GM23338 (cell line): ENCODE data around the gene AIF1L. TPM values are rescaled to one million over a fixed set of nuclear protein-coding genes. Genes with fewer than 3 reads are reported as not detected.

Experiments
- ATAC-seq: fragments of 200-7000 bp; cut with Tn5 transposase; 3 replicates; pipeline ENCODE4 v1.9.1; 2020
- DNase-seq: peaks from one replicate; pipeline ENCODE4 v3.0.0-alpha.2; 2015; ENCODE audit warnings: low spot score
- H2AFZ ChIP-seq: fragments of 200-600 bp; sonication (generic); 2 replicates; pipeline ENCODE4 v1.8.0; 2016; ENCODE audit warnings: antibody characterized with exemption, mild to moderate bottlenecking, moderate library complexity
- H3F3A ChIP-seq: fragments of 200-600 bp; sonication (generic); replicated peaks from 2 replicates; pipeline ENCODE4 v1.8.0; 2017; ENCODE audit warnings: antibody characterized with exemption, mixed run types, low read depth
- H3K27ac ChIP-seq: fragments of 200-600 bp; sonication (generic); 2 replicates; pipeline ENCODE4 v1.6.1; 2016; ENCODE audit warnings: low read depth
- H3K27me3 ChIP-seq: fragments of 200-600 bp; sonication (generic); 2 replicates; pipeline ENCODE4 v1.8.0; 2016; ENCODE audit warnings: mild to moderate bottlenecking, mixed run types, moderate library complexity; ENCODE audit not compliant: insufficient read depth
- H3K36me3 ChIP-seq: fragments of 200-600 bp; sonication (generic); 2 replicates; pipeline ENCODE4 v1.8.0; 2016; ENCODE audit warnings: mild to moderate bottlenecking; ENCODE audit not compliant: insufficient read depth
- H3K4me1 ChIP-seq: fragments of 200-600 bp; sonication (generic); 2 replicates; pipeline ENCODE4 v1.8.0; 2016; ENCODE audit warnings: mild to moderate bottlenecking, moderate library complexity; ENCODE audit not compliant: insufficient read depth
- H3K4me2 ChIP-seq: fragments of 200-600 bp; sonication (generic); 2 replicates; pipeline ENCODE4 v1.7.1; 2017; ENCODE audit warnings: mixed run types
- H3K4me3 ChIP-seq: fragments of 200-600 bp; sonication (generic); 2 replicates; pipeline ENCODE4 v1.6.1; 2016; ENCODE audit warnings: mixed run types
- H3K79me2 ChIP-seq: fragments of 200-600 bp; sonication (generic); replicated peaks from 2 replicates; pipeline ENCODE4 v1.8.0; 2017; ENCODE audit warnings: mild to moderate bottlenecking; ENCODE audit not compliant: insufficient read depth
- H3K9me2 ChIP-seq: fragments of 200-600 bp; sonication (generic); 2 replicates; pipeline ENCODE4 v1.8.0; 2017; ENCODE audit not compliant: insufficient read depth
- H4K20me1 ChIP-seq: fragments of 200-600 bp; sonication (generic); replicated peaks from 2 replicates; pipeline ENCODE4 v1.8.0; 2017; ENCODE audit warnings: mild to moderate bottlenecking; ENCODE audit not compliant: insufficient read depth
- H3K27ac Mint-ChIP-seq: 2 replicates; pipeline ENCODE4 v1.8.0; 2020; ENCODE audit warnings: inconsistent platforms, mild to moderate bottlenecking, moderate library complexity, mixed read lengths
- H3K27me3 Mint-ChIP-seq: 3 replicates; pipeline ENCODE4 v1.8.0; 2022; ENCODE audit warnings: low read depth, mild to moderate bottlenecking, moderate library complexity, mixed read lengths, inconsistent platforms; ENCODE audit not compliant: insufficient read depth, poor library complexity
- H3K36me3 Mint-ChIP-seq: 3 replicates; pipeline ENCODE4 v1.8.0; 2021; ENCODE audit warnings: low read depth, mild to moderate bottlenecking, inconsistent platforms, moderate library complexity, mixed read lengths
- H3K4me1 Mint-ChIP-seq: 3 replicates; pipeline ENCODE4 v1.8.0; 2020; ENCODE audit warnings: mild to moderate bottlenecking, inconsistent platforms, mixed read lengths
- H3K4me3 Mint-ChIP-seq: 3 replicates; pipeline ENCODE4 v1.8.0; 2021; ENCODE audit warnings: moderate library complexity, mild to moderate bottlenecking, inconsistent platforms, mixed read lengths
- H3K9me3 Mint-ChIP-seq: 3 replicates; pipeline ENCODE4 v1.8.0; 2020; ENCODE audit warnings: moderate library complexity, mild to moderate bottlenecking, inconsistent platforms, mixed read lengths
- EZH2 ChIP-seq: fragments of 200-600 bp; sonication (generic); IDR thresholded peaks from one replicate; pipeline ENCODE4 v1.8.0; 2017; ENCODE audit warnings: antibody characterized with exemption, mild to moderate bottlenecking, low read depth; ENCODE audit not compliant: unreplicated experiment
- EZH2phosphoT487 ChIP-seq: fragments of 200-600 bp; sonication (generic); IDR thresholded peaks from one replicate; pipeline ENCODE4 v1.8.1; 2018; ENCODE audit warnings: antibody characterized with exemption; ENCODE audit not compliant: unreplicated experiment
- JUNB ChIP-seq: IDR thresholded peaks from one replicate; pipeline ENCODE4 v1.6.1; 2016; ENCODE audit warnings: antibody characterized with exemption; ENCODE audit not compliant: unreplicated experiment
- NANOG ChIP-seq: IDR thresholded peaks from 2 replicates; pipeline ENCODE4 v1.6.1; 2016; ENCODE audit warnings: antibody characterized with exemption, borderline replicate concordance
- POLR2AphosphoS5 ChIP-seq: IDR thresholded peaks from 2 replicates; pipeline ENCODE4 v1.6.1; 2016; ENCODE audit warnings: antibody characterized with exemption, low read depth
- REST ChIP-seq: IDR thresholded peaks from one replicate; pipeline ENCODE4 v1.6.1; 2018; ENCODE audit warnings: antibody characterized with exemption; ENCODE audit not compliant: unreplicated experiment
- STAT1 ChIP-seq: IDR thresholded peaks from one replicate; pipeline ENCODE4 v1.6.1; 2016; ENCODE audit warnings: antibody characterized with exemption; ENCODE audit not compliant: unreplicated experiment
- ZNF331 ChIP-seq: fragments of 250-450 bp; sonication (Bioruptor Pico); IDR thresholded peaks from 2 replicates; pipeline ENCODE4 v1.5.0; 2020; ENCODE audit warnings: low read depth, mild to moderate bottlenecking, moderate library complexity
- polyA plus RNA-seq: library from polyadenylated mRNA; unstranded; fragments of >200 nt; fragmentation: Nextera tagmentation; extraction: Ambion mirVana; gene quantifications from 2 replicates; pipeline ENCODE4 v1.2.1, GENCODE V29; 2016
- total RNA-seq: library from RNA; depleted of rRNA; stranded (reverse); fragments of >200 nt; shearing (Covaris generic); gene quantifications from 2 replicates; pipeline ENCODE4 v1.2.3, GENCODE V29; 2014

The AIF1L gene
- total and polyA plus RNA-seq, 2 experiments from 2014 or later, result 76.4 to 87.8 TPM

GRCh38 chr9:131076347-131077195 is 19.8 kb upstream of the AIF1L start (continued):
- no peak for TF ChIP-seq ZNF331 (CRISPR knock-in tag)
- TF ChIP-seq REST, result no peak
- no peak for TF ChIP-seq NANOG

- Mint-ChIP-seq H3K4me1 (no peaks in the 10 kb centered on the region; the same call in 2 of the 3 replicates), H3K4me3 (no peak overlapping the region), H3K9me3 (no peaks in the 10 kb centered on the region), H3K27ac (no peak overlapping the region), H3K36me3 (no peaks in the 10 kb centered on the region), H3K27me3 (peaks cover 15% of the 10 kb centered on the region)
- Histone ChIP-seq H3K79me2 (no peaks in the 10 kb centered on the region), H2AFZ (no peak overlapping the region), H3K27ac (no peak overlapping the region), H3K4me3 (no peak overlapping the region), H3K9me2 (no peaks in the 10 kb centered on the region), H3K4me1 (no peaks in the 10 kb centered on the region), H3K36me3 (no peaks in the 10 kb centered on the region), H3K4me2 (no peak overlapping the region), H4K20me1 (peaks cover 6% of the 10 kb centered on the region; the same call in 1 of the 2 replicates), H3K27me3 (no peaks in the 10 kb centered on the region), H3F3A (no peaks in the 10 kb centered on the region)
- peak; percentile 39; the same call in 2 of the 3 replicates for ATAC-seq
- DNase-seq, result no peak
- TF ChIP-seq STAT1 (no peak), POLR2AphosphoS5 (no peak), ZNF331 (CRISPR knock-in tag) (no peak), EZH2 (no peak), REST (no peak), EZH2phosphoT487 (no peak), JUNB (no peak)
Observed at GRCh38 chr9:131078427-131079366, 17.6 kb upstream of the AIF1L start.
